WTC11 (cell line): ENCODE measurements around the gene CDIPT. TPM values are rescaled to one million over a fixed set of nuclear protein-coding genes. Genes with fewer than 3 reads are reported as not detected.

ENCODE experiments used
- ATAC-seq: fragments of 200-7000 bp; cut with Tn5 transposase; 2 replicates; pipeline ENCODE4 v1.10.0; 2021; ENCODE audit warnings: mild to moderate bottlenecking, moderate library complexity
- CTCF ChIA-PET: fragments of 300-600 bp; sonication (Branson Sonifier 250); formaldehyde crosslinking; loops from one replicate; lab custom pipeline; 2021; ENCODE audit warnings: antibody characterized with exemption; lab: Charles Lee
- POLR2A ChIA-PET: fragments of 350-600 bp; sonication (Branson Sonifier 250); formaldehyde crosslinking; loops from one replicate; lab custom pipeline; 2021; ENCODE audit warnings: antibody characterized with exemption; lab: Charles Lee
- DNase-seq: peaks from one replicate; pipeline ENCODE4 v3.0.0; 2021; ENCODE audit warnings: low spot score
- H3K27ac Mint-ChIP-seq: 2 replicates; pipeline ENCODE4 v1.8.0; 2021; ENCODE audit warnings: mixed read lengths
- H3K27me3 Mint-ChIP-seq: 2 replicates; pipeline ENCODE4 v1.8.0; 2021; ENCODE audit warnings: low read depth, mild to moderate bottlenecking, moderate library complexity, mixed read lengths
- H3K36me3 Mint-ChIP-seq: 2 replicates; pipeline ENCODE4 v1.8.0; 2021; ENCODE audit warnings: mixed read lengths
- H3K4me1 Mint-ChIP-seq: 2 replicates; pipeline ENCODE4 v1.8.0; 2022; ENCODE audit warnings: mixed read lengths
- H3K4me3 Mint-ChIP-seq: 2 replicates; pipeline ENCODE4 v1.8.0; 2021; ENCODE audit warnings: mild to moderate bottlenecking, moderate library complexity, mixed read lengths
- H3K9me3 Mint-ChIP-seq: 2 replicates; pipeline ENCODE4 v1.8.0; 2021; ENCODE audit warnings: mixed read lengths
- AFF4 ChIP-seq: sonication (generic); formaldehyde crosslinking; IDR thresholded peaks from 2 replicates; pipeline ENCODE4 v1.8.1; 2023; ENCODE audit warnings: mild to moderate bottlenecking, missing genetic modification reagents, borderline replicate concordance
- ATF3 ChIP-seq: sonication (generic); formaldehyde crosslinking; conservative IDR thresholded peaks from 2 replicates; pipeline ENCODE4 v1.8.1; 2022; ENCODE audit warnings: mild to moderate bottlenecking, missing genetic modification reagents
- E2F4 ChIP-seq: sonication (generic); formaldehyde crosslinking; IDR thresholded peaks from 2 replicates; pipeline ENCODE4 v1.8.1; 2022; ENCODE audit warnings: low read depth, mild to moderate bottlenecking, moderate library complexity, missing genetic modification reagents, borderline replicate concordance
- E2F5 ChIP-seq: sonication (generic); formaldehyde crosslinking; IDR thresholded peaks from 2 replicates; pipeline ENCODE4 v1.8.1; 2022; ENCODE audit warnings: mild to moderate bottlenecking, moderate library complexity, missing genetic modification reagents
- ELF4 ChIP-seq: sonication (generic); formaldehyde crosslinking; IDR thresholded peaks from 2 replicates; pipeline ENCODE4 v1.8.1; 2022; ENCODE audit warnings: low read depth, mild to moderate bottlenecking, moderate library complexity, missing genetic modification reagents
- EMX1 ChIP-seq: fragments of 250-450 bp; sonication (Bioruptor Pico); IDR thresholded peaks from 2 replicates; pipeline ENCODE4 v1.8.0; 2021; ENCODE audit warnings: mild to moderate bottlenecking
- ERG ChIP-seq: fragments of 250-450 bp; sonication (Bioruptor Pico); IDR thresholded peaks from 2 replicates; pipeline ENCODE4 v1.8.0; 2021; ENCODE audit warnings: mild to moderate bottlenecking
- FOXP1 ChIP-seq: sonication (generic); formaldehyde crosslinking; IDR thresholded peaks from 2 replicates; pipeline ENCODE4 v1.8.0; 2022; ENCODE audit warnings: missing genetic modification reagents, mild to moderate bottlenecking, moderate library complexity, borderline replicate concordance
- NFE2L1 ChIP-seq: sonication (generic); formaldehyde crosslinking; IDR thresholded peaks from 2 replicates; pipeline ENCODE4 v1.8.1; 2023; ENCODE audit warnings: missing genetic modification reagents
- NFYB ChIP-seq: sonication (generic); formaldehyde crosslinking; conservative IDR thresholded peaks from 2 replicates; pipeline ENCODE4 v1.8.0; 2022; ENCODE audit warnings: low read depth, missing genetic modification reagents
- PRRX2 ChIP-seq: fragments of 250-450 bp; sonication (Bioruptor Pico); IDR thresholded peaks from 2 replicates; pipeline ENCODE4 v1.8.0; 2021; ENCODE audit warnings: mild to moderate bottlenecking
- SP1 ChIP-seq: sonication (generic); formaldehyde crosslinking; conservative IDR thresholded peaks from 2 replicates; pipeline ENCODE4 v1.8.1; 2022; ENCODE audit warnings: missing genetic modification reagents
- TCF7 ChIP-seq: sonication (generic); formaldehyde crosslinking; IDR thresholded peaks from 2 replicates; pipeline ENCODE4 v1.8.0; 2022; ENCODE audit warnings: mild to moderate bottlenecking, low read depth, missing genetic modification reagents, moderate library complexity
- TEAD1 ChIP-seq: sonication (generic); formaldehyde crosslinking; IDR thresholded peaks from 2 replicates; pipeline ENCODE4 v1.8.0; 2022; ENCODE audit warnings: mild to moderate bottlenecking, missing genetic modification reagents
- ZBTB43 ChIP-seq: sonication (generic); formaldehyde crosslinking; IDR thresholded peaks from 2 replicates; pipeline ENCODE4 v1.8.1; 2023; ENCODE audit warnings: mild to moderate bottlenecking, missing genetic modification reagents
- ZMAT4 ChIP-seq: fragments of 250-450 bp; sonication (Bioruptor Pico); IDR thresholded peaks from 2 replicates; pipeline ENCODE4 v1.9.0; 2021; ENCODE audit warnings: mild to moderate bottlenecking
- ZNF416 ChIP-seq: fragments of 250-450 bp; sonication (Bioruptor Pico); IDR thresholded peaks from 2 replicates; pipeline ENCODE4 v1.9.0; 2021; ENCODE audit warnings: mild to moderate bottlenecking, inconsistent platforms
- ZNF425 ChIP-seq: fragments of 250-450 bp; sonication (Bioruptor Pico); conservative IDR thresholded peaks from 2 replicates; pipeline ENCODE4 v1.9.0; 2021; ENCODE audit warnings: mild to moderate bottlenecking
- ZNF671 ChIP-seq: fragments of 250-450 bp; sonication (Bioruptor Pico); IDR thresholded peaks from 2 replicates; pipeline ENCODE4 v1.8.0; 2021; ENCODE audit warnings: mild to moderate bottlenecking
- total RNA-seq: library from RNA; stranded (reverse); gene quantifications from 3 replicates; pipeline ENCODE4 v1.2.3, GENCODE V29; 2021

Gene CDIPT
- total RNA-seq, 1 experiment from 2014 or later, result 71.7 TPM

- DNase-seq (peak; percentile 98), ATAC-seq (peak; percentile 76)
- Mint-ChIP-seq H3K4me3 (peak overlapping the region; percentile 94), H3K27me3 (no peaks in the 10 kb centered on the region; the same call in 1 of the 2 replicates), H3K9me3 (no peaks in the 10 kb centered on the region), H3K27ac (peak overlapping the region; percentile 95), H3K4me1 (peaks cover 52% of the 10 kb centered on the region), H3K36me3 (peaks cover 10% of the 10 kb centered on the region)
- ChIA-PET CTCF (interaction anchor here (0.6 to 4.8 kb wide), 11 partner anchors 9 to 244 kb away, joined by 3 to 18 read pairs (median 6); partner anchors contain the start of genes ASPHD1, KIF22, MVP and SEZ6L2), POLR2A (interaction anchor here (1.5 to 1.6 kb wide), 2 partner anchors 37 to 88 kb away, joined by 3 to 5 read pairs; partner anchors contain the start of gene SEZ6L2)
- TF ChIP-seq ZNF416 (CRISPR knock-in tag) (peak; percentile 92), SP1 (CRISPR knock-in tag) (peak; percentile 73), TCF7 (0 out of 2 replicates have a peak, but pooled peaks have one; percentile 37), AFF4 (no peak), FOXP1 (CRISPR knock-in tag) (peak; percentile 74), ZNF425 (CRISPR knock-in tag) (no peak), ZNF671 (CRISPR knock-in tag) (0 out of 2 replicates have a peak, but pooled peaks have one; percentile 48), E2F4 (CRISPR knock-in tag) (0 out of 2 replicates have a peak, but pooled peaks have one; percentile 9), EMX1 (peak; percentile 87), PRRX2 (CRISPR knock-in tag) (peak; percentile 82; the same call in 1 of the 2 replicates), TEAD1 (peak; percentile 11; the same call in 1 of the 2 replicates), ZMAT4 (no peak), NFE2L1 (CRISPR knock-in tag) (0 out of 2 replicates have a peak, but pooled peaks have one; percentile 8), ELF4 (no peak), ERG (CRISPR knock-in tag) (peak; percentile 71; the same call in 1 of the 2 replicates), ZBTB43 (CRISPR knock-in tag) (peak; percentile 18; the same call in 1 of the 2 replicates), E2F5 (CRISPR knock-in tag) (peak; percentile 50; the same call in 1 of the 2 replicates), ATF3 (CRISPR knock-in tag) (no peak), NFYB (CRISPR knock-in tag) (0 out of 2 replicates have a peak, but pooled peaks have one; percentile 33)
These were observed 51.7 kb downstream of the CDIPT start for GRCh38 chr16:29811170-29811895.
